GM20431 (cell line): ENCODE data around the gene CDC14B.

Experiments used
- in situ Hi-C: fragments of 300-500 bp; cut with MseI, MboI; formaldehyde crosslinking; loops from one replicate; pipeline ENCODE4 v1.15.0; 2020; ENCODE audit warnings: low sequenced_read_pairs; ENCODE audit not compliant: unreplicated experiment

The CDC14B gene

DNA sequence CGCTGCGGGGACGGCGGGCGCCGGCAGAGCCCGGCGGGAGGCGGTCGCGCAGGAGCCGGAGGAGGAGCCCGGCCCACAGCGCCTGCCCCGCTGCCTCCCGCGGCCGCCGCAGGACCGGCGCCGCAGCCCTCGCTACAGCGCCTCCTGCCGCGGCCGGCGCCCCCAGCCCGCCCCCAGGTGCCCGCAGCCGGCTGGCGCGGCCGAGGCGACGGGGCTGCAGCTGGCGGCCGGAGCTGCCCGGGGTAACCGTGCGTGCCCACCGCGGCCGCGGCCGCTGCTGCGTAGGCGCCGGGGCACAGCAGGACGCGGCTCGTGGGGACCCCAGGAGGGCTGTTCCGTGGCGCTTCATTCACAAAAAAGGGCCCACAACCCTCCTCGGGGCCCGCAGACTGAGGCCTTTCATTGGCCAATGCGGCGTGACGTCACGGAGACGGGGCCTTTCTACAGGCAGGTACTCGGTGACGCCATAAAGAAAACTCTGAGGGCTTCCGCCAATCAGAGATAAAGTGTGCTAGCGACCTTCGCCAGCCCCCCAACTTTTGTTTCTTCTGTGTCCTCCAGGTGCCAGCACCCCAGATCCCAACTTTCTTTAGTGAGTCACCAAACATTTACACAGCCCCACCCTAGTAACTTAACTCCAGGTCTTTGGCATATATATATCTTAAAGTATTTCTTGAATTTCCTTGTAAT lies at the start of gene CDC14B:
TSS of gene CDC14B (minus strand) at position 353 of the 690 bp plus-strand sequence. CDS start 465 bp downstream, outside the sequence.
- in situ Hi-C loops: no loop called here

DNA sequence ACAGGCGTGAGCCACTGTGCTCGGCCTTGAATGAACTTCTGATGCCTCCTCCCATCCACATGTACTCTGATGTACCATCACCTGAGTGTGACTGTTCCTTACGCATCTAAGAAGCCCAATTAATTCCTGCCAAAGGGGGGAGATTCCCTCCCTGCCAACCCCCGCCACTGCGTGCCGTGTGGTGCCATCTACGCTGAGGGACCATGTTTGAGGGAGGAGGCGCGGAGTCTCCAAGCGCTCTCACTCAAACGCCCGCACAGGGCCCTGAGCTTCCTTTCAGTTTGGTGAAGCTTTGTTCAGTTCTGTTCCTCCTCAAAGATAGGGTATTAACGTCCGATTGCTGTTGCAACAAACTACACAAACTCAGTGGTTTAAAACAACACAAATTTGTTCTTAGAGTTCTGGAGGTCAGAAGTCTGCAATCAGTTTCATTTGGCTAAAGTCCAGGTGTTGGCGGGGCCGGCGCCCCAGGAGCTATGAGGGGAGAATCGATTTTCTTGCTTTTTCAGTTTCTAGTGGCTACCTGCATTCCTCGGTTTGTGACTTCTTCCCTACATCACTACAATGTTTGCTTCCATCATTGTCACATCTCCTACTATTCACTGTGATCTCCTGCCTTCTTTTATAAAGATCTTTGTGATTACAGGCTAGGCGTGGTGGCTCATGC lies 49.4 kb upstream of the CDC14B start:
- in situ Hi-C loops: loop anchor here (25.0 kb wide), 2 partner anchors 232 to 332 kb away; no protein-coding TSS in a partner anchor

DNA sequence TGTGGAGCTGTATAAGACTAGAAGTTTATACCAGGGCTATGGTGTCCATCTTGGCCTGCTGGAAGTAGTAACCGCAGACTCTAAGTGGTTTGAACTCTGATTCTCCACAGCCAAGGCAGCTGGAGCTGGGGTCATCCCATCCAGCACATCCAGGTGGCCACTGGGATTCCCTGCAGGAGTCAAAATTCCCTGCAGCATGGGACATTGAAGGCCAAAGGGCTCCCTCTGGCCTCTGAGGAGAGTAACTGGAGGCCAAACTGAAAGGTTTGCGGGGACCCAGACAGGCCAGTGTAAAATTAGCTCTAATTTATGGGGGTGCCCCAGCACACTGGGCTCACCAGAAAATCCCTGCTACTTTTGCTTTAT lies 47.7 kb upstream of the CDC14B start:
- in situ Hi-C loops: loop anchor here (25.0 kb wide), 2 partner anchors 230 to 330 kb away; no protein-coding TSS in a partner anchor

DNA sequence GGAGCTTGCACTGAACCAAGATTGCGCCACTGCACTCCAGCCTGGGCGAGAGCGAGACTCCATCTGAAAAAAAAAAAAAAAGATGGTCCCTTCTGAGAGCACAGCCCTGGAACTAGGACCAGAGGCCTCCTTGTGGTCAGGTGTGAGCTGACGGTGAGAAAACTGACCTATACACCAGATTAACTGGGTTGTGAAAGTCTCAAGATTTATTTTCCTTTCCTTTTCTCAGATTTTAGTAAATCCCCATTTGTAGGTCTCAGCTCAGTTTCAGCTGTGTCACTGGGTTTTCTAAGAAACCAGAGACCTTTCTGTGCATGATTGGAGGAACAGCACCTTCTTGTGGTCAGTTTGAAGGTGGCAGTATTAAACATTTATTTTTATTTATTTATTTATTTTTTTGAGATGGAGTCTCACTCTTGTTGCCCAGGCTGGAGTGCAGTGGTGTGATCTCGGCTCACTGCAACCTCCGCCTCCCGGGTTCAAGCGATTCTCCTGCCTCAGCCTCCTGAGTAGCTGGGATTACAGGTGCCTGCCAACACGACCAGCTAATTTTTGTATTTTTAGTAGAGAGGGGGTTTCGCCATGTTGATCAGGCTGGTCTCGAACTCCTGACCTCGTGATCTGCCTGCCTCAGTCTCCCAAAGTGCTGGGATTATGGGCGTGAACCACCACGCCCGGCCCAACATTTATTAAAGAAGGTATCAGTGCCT lies 47.2 kb upstream of the CDC14B start:
- in situ Hi-C loops: loop anchor here (25.0 kb wide), 2 partner anchors 230 to 330 kb away; no protein-coding TSS in a partner anchor

DNA sequence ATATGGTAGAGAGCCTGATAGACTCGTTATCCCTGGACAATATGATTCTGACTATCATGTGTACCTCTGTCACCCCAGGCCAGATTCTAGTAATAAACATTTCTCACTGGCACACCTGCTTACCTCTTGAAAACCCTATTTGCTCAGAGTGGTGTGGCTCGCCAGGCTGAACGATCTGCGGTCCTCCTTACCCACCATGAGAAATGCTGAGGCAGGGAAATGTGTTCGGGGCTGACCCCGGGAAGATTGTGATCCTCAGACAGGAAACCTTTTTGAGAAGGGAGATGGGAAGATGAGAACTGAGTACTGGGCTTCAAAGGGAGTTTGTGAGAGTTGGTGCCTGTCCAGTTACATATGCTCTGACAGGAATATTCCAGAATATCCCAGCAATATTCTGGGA lies 46.1 kb upstream of the CDC14B start:
- in situ Hi-C loops: loop anchor here (25.0 kb wide), 2 partner anchors 228 to 328 kb away; no protein-coding TSS in a partner anchor

DNA sequence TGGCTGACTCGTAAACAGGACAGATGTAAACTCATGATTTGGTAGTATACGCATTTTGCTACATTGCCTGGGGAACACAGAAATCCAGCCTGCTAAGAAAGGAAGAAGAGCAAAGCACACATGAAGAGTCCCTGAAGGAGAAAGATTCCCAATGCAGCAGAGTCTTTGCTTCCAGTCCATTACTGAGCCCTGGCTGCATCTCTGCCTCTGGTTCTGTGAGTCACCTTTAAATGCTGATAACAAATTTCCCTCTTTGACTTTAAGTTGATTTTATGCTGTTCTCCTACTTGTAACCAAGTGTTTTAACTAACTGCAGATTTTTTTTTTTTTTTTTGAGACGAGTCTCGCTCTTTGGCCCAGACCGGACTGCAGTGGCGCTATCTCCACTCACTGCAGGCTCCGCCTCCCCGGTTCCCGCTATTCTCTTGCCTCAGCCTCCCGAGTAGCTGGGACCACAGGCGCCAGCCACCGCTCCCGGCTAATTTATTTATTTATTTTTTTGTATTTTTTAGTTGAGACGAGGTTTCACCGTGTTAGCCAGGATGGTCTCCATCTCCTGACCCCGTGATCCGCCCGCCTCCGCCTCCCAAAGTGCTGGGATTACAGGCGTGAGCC lies 44.0 kb upstream of the CDC14B start:
- in situ Hi-C loops: loop anchor here (25.0 kb wide), 2 partner anchors 226 to 326 kb away; no protein-coding TSS in a partner anchor

DNA sequence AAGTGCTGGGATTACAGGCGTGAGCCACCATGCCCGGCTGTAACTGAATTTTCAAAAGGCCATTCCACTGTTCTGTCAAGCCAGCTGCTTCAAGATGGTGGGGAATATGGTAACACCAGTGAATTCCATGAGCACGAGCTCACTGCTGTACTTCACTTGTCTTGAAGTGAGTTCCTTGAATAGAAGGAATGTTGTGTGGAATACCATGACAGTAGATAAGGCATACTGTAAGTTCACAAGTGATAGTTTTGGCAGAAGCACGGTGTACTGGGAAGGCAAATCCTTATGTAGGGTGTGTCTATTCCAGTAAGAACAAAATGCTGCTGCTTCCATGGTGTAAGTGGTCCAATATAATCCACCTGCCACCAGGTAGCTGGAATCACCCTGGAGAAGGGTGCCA lies 42.1 kb upstream of the CDC14B start:
- in situ Hi-C loops: loop anchor here (25.0 kb wide), 2 partner anchors 224 to 324 kb away; no protein-coding TSS in a partner anchor

DNA sequence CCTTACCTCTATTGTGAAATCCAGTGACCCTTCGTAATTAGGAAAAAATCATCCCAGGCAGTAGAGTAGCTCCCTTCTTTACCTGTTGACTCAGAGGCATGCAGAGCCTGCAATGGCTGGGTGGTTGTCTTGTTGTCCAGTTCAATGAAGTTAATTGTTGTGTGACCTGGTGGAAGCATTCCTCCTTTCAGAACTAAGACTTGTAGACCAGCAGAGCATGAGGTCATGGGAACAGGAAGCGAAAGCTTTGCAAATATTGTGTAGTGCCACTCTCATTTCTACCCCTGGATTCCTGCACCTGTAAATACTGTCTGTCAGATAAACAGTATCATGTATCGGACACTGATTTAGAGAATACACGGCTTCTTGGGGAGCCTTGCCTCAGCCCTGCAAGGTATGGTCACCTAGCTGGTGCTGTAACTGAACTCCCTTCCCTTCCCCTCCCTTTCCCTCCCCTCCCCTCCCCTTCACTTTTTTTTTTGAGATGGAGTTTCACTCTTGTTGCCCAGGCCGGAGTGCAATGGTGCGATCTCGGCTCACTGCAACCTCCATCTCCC lies 41.1 kb upstream of the CDC14B start:
- in situ Hi-C loops: loop anchor here (25.0 kb wide), 2 partner anchors 223 to 323 kb away; no protein-coding TSS in a partner anchor

DNA sequence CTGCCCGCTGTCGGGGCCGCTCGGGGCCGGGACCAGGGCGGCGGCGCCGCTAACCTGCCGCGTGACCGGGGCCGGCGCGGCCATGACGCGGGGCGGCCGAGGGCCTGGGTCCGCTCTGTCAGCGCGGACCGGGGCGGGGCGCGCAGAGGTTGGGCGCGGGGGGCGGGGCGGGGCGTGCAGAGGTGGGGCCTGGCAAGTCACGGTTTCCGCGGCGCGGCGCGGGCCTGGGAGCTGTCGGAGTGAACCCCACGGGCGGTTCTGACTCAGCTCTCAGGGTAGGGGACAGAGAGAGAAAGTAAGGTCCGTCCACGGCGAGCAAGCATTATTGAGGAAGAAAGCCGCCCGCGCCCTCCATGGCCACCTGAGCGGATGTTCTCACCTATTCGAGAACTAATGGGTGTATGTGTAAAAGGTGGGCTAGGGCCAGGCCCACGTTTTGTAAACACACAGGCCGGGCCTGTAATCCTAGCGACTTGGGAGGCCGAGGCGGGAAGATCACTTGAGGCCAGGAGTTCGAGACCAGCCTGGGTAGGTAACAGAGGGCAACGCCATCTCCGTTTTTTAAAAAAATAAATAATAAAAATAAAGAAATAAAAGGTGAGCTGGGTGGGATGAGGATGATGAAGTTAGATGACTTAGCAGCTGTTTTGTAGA lies 35.7 kb upstream of the CDC14B start, which contains the start of gene PRXL2C:
TSS of gene PRXL2C (minus strand) at position 120 of the 654 bp plus-strand sequence. CDS start at position 84, 36 bp downstream.
- in situ Hi-C loops: loop anchor here (25.0 kb wide), 2 partner anchors 218 to 318 kb away; no protein-coding TSS in a partner anchor

DNA sequence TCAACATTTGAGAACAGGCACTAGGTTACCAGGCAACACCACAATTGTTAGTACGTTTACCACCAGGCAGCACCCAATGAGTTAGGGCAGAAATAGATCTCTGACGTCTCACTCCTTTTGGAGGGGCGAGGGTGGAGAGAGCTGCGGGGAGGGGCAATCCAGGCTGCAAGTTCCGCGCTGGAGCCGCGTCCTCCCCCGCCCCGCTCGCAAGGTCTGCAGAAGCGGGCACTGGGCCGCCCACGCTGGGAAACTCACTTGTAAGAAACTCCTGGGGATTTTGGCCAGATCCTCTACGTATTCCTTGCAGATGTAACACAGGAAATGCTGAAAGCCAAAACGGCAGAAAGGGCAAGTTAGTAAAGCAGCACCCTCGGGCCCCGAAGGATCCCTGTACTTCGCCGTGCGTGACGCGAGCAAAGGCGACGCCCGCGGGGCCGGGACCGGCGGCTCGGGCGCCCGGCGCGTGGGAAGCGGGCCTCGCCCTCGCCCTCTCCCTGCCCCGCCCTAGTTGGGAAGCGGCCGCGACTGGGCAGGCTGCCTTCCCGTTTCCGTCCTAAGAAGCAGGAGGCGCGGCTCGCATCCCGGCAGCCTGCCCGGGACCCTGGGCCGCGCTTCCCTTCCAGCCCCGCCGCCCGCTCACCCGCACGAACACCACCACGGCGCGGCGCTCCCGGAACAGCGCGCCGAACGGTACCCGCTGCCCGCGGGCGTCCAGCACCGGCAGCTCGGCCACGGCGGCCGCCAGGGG lies 35.0 kb upstream of the CDC14B start:
- in situ Hi-C loops: loop anchor here (25.0 kb wide), 2 partner anchors 217 to 317 kb away; no protein-coding TSS in a partner anchor

DNA sequence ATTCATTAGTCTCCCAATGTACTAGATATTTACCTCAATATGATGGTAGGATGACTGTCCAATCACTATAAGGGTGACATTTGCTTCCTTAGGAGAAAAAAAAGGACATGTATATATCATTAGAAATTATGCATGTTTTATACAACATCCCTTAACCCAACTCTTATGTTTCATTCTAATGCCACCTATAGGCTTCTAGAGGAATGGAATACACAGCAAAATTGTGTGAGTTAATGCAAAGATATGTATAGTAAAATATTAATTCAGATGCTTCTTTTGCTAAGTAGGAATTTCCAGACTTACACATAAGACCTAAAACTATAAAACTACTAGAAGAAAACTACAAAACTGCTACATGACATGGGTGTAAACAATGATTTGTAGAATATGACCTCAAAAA lies 32.0 kb upstream of the CDC14B start:
- in situ Hi-C loops: loop anchor here (25.0 kb wide), 2 partner anchors 214 to 314 kb away; no protein-coding TSS in a partner anchor

DNA sequence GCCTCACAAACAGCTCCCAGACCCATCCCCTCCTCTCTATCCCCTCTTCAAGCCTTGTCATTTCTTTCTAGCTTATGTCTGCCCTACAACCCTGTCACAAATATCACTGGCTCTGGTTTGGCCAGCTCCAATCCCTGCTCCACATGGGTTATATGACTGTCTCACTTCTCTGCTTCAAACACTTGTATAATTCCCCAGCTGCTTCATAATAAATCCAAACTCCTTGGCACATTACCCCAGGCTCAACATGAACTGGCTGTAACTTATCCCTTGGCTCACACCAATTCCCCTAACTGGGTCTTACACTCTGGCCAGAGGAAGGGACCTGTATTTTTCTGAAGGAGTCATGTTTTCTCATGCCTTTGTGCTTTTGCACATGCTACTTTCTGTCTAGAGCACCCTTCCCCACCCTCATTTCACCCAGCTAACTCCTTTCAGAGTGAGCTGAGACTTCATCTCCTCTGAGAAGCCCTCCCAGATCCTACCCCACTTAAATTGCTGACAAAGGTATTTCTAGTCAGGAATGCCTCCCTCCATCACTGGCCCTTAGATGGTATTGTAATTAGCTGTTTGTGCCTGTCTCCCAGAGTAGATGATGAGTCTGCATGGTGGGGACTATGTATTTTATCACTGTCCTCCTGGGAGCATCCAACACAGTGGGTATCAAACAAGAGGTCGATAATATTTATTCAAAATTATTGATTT lies 30.1 kb upstream of the CDC14B start:
- in situ Hi-C loops: loop anchor here (25.0 kb wide), 2 partner anchors 212 to 312 kb away; no protein-coding TSS in a partner anchor

DNA sequence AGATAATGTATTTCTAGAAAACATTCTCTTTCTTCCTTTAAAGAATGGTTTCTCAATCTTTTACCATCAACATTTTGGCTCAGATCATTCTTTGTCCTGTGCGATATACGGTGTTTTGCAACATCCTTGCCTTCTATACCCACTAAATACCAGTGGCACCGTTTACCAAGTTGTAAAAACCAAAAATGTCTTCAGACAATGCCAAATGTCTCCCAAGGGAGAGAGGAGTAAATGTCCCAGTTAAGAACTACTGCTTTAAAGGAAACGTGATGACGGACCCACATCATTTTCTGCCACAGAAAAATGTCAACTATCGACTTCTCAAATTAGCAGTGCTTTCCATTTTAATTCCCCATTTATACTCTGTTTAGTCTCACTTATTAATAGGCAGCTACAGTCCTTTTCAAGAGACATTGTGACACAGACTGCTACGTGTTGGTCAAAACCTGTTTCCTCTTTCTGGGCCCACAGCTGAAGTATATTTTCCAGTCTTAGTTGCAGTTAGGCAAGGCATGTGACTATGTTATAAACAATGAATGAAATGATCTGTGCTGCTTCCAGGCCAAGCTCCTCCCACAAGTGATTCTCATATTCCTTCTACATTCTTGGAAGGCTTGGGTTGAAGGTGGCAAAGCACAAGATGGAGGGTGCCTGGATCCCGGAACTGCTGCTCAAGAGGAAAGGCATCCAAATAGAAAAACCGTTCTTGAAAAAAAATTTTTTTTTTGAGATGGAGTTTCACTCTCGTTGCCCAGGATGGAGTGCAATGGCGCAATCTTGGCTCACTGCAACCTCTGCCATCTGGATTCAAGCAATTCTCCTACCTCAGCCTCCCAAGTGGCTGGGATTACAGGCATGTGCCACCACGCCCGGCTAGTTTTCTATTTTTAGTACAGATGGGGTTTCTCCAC lies 26.7 kb upstream of the CDC14B start:
- in situ Hi-C loops: no loop called here

DNA sequence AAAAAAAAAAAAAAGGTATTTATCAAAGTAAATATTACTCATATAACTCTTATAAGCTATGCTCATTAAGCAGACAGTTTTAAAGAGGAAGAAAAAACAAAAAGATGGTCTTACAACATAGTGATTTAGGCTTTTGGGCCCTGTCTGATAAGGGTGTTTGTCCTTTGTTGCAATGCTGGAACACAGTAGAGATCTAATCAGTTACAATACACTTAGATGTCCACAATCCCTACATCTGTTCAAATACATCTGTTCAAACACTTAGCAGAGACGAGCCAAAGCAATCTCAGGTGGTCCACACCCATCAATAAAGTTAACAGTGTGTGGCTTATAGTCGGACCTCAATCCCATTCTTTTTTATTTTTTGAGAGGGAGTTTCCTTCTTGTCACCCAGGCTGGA lies 24.5 kb upstream of the CDC14B start:
- in situ Hi-C loops: no loop called here

DNA sequence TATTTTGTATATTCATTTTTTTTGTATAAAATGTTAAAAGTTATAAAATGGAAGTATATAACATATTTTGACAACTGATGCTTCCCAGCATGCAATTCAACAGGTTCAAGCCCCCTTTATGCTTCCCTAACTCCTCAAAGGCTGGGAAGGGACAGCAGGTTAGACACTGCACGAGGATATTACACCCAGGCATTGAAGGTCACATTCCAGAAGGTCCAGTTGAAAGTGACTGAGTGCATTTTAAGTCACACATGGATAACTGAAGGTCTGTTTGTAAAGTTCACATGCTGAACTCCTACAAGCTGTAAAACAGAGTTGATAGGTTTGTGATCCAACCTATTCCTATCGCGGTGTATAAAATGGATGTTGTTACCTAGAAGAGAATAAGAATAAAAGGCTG lies 21.9 kb upstream of the CDC14B start:
- in situ Hi-C loops: no loop called here

DNA sequence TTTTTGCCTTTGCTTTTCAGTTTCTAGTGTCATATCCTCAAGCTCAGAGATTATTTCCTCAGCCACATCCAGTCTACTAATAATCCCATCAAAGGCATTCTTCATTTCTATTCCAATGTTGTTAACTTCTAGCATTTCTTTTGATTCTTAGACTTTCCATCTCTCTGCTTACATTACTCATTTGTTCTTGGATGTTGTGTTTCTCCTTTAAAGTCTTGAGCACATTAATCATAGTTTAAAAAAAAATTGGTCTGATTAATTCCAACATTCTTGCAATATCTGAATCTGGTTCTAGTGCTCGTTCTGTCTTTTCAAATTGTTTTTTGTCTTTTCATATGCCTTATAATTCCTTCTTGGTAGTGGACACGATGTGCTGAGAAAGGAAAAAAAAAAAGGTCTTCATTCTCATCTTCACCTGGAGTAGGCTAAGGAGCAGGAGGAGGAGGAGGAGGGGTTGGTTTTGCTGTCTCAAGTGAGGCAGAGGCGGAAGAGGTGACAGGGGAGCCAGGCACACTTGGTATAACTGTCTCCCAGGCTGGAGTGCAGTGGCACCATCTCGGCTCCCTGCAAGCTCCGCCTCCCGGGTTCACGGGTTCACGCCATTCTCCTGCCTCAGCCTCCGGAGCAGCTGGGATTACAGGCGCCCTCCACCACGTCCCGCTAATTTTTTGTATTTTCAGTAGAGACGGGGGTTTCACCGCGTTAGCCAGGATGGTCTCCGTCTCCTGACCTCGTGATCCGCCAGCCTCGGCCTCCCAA lies 19.1 kb upstream of the CDC14B start:
- in situ Hi-C loops: no loop called here
